GM21576 (cell line): ENCODE measurements around the gene TOX2.

Experiments used
- ATAC-seq: cut with Tn5 transposase; IDR thresholded peaks from one replicate; pipeline ENCODE4 v1.9.1; 2021; ENCODE audit warnings: mild to moderate bottlenecking, moderate library complexity; ENCODE audit not compliant: unreplicated experiment

TOX2 gene

DNA sequence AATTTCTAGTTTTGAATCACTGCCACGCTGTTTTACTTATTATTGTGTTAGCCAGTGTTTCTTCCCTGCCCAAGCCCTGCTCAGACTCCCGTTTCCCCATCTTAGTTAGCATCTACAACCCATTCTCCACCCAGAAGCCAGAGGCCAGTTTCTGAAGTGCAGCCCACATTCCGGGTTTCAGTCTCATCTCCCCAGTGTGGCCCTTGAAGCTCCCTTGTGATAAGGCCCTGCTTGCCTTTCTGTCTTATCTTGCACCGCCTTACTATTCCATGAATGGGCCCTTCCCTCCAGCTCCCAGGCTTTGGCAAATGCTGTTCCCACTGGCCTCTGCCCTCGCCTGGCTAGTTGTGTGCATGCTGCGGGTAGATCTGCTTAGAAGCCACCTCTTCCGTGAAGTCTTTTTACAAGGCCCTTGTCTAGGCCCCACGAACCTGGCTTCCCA, 41.1 kb downstream of the TOX2 start:
- ATAC-seq: no peak

DNA sequence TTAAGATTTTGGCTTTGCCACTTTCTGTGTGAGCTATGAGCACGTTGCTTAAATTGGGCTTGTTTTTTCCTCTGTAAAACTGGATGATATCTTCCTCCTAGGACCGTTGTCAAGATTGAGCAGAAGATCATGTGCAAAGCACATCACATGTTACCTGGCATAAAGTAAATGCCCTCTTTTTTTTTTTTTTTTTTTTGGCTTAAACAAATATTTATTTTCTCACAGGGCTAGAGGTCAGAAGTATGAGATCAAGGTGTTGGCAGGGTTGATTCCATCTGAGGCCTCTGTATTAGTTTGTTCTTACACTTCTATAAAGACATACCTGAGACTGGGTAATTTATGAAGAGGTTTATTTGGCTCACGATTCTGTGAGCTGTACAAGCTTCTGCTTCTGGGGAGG, 42.7 kb downstream of the TOX2 start:
- ATAC-seq: no peak

DNA sequence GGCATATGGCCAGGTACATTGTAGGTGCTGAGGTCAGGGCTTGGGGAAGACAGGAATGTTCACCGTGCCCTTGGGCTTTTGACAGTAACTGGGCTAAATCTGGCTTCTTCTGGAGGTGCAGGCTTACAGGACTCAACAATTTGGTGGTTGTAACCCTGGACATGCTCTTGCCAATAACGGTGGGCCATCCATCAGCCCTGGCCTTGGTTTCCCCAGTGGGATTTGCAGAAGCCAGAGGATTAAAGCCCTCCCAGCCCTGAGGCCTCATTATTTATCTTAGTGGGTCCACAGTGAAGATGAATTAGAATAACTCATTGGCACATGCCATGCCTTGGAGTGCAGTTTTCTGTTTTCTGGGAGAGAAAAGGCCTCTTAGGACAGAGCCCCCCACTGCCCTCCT, 44.0 kb downstream of the TOX2 start:
- ATAC-seq: no peak

DNA sequence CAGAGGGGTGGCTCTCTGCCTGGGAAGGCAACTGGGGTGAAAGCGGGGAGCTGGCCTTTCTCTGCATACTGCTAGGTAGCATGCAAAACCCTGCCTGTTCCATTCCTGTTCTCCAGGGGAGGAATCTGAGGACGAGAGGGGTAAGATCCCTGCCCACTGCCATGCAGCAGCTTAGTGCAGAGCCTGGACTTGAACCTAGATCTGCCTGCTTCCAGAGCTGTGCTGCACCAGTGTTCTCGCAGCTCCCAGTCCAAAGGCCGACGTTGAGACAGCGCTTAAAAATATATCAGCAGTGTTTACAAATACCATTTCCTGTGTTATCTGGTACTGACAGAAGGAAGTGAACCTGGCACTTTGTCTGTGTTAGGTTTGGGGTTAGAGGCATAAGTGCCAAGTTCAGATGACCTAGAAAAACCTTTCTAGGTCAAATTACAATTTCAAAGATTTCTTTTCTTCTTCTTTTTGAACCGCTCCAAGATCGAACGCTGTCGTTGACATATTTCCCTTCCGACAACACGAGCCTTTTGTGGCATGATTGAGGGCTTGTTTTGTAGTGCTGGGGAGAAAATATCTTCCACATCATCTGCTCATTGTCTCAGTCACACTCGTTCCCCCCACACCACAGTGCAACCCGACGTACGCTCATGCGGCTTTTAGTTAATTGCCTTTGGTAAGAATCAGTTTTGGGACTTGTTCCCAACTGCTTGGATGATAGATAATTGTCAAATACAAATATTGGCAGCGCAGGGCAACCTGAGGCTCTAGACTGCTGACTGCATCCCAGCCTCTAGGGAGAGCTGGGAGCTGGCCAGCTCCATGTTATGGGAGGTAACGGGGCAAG, 44.6 kb downstream of the TOX2 start:
- no peak for ATAC-seq

GRCh38 chr20:43959920-43960227, 45.2 kb downstream of the TOX2 start:
- no peak for ATAC-seq

- no peak for ATAC-seq
These were observed 45.6 kb downstream of the TOX2 start for GRCh38 chr20:43960231-43960630.

GRCh38 chr20:43961116-43961515, 46.5 kb downstream of the TOX2 start:
- ATAC-seq: no peak

DNA sequence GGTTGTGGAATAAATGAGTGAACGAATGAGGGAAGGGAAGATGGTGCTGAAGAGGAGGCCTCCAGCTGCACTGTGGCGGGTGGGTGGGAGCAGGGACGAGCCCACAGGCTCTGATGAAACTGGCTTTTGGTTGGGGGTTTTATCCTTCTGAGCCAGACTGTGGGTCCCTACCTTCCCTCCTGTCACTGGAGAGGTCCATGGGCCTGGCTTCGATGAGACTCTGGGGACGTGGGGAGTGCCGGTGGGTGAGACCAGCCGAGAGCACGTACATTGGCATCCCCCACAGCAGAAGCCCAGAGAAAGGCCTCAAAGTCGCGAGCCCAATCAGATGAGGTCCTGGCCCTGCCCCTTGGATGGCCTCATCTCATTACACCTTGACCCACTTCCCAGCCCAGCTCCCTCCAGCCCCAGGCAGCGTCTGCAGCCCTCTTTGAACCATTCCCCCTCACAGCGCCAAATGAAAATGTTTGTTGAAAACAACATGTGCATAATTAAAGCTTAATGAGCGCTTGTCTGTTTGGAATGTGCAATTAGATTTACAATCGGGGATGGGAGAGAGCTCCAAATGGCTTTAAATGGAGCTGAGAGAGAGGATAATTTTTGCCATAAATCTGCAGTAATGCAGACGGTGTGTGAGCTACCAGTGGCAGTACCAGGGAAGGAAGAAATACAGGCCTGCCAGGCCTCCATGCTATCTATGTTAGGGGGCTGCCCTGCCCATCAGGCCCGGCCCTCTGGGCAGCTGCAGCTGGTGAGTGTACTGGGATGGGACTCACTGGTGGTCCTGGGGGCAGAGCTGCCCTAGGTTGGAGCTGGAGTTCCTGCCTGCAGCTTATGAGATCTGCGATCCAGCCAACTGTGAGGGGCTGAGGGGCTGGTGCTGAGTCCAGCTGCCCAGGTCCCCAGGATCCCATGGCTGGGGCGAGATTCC, 47.2 kb downstream of the TOX2 start:
- no peak for ATAC-seq

DNA sequence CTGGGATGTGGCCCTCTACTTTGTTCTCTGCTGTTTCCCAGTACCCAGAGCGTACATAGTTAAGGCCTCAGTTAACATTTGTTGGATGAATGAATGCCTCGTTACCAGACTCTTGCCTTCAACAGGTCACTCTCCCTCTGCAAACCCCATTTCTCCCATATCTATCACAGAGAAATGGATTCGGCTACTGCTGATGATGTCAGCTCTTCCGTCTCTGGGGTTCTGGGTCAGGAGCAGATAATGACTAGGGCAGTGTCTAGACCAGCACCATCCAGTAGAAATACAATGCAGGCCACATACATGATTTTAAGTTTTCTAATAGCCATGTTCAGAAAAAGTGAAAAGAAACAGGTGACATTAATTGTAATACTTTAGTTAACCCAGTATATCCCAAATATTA, 47.9 kb downstream of the TOX2 start:
- ATAC-seq: no peak

GRCh38 chr20:43963233-43963632, 48.6 kb downstream of the TOX2 start:
- no peak for ATAC-seq

GRCh38 chr20:43963872-43964791, 49.5 kb downstream of the TOX2 start:
- peak; percentile 53 for ATAC-seq

- no peak for ATAC-seq
These were observed 53.8 kb downstream of the TOX2 start for GRCh38 chr20:43968341-43969000.

DNA sequence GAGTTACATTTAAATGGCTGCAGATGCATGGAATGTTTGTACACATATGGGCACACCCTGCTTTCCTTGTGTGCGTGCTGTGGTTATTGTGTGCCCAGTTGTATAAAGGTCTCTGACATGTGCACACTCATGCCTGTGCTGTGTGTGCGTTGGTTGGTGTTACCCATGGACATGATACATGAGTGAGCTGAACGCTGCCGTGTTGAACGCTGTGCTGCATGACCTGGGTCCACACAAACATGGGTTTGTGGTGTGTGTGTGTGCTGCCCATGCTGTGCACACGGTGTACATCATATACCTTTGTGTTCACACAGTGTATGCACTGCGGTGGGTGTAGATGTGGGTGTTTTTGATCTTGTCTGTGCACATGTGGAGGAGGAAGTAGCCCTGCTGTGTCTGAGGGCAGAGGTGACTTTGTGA, 54.4 kb downstream of the TOX2 start:
- ATAC-seq: no peak

- ATAC-seq: no peak
These were observed 55.0 kb downstream of the TOX2 start for GRCh38 chr20:43969501-43970182.

DNA sequence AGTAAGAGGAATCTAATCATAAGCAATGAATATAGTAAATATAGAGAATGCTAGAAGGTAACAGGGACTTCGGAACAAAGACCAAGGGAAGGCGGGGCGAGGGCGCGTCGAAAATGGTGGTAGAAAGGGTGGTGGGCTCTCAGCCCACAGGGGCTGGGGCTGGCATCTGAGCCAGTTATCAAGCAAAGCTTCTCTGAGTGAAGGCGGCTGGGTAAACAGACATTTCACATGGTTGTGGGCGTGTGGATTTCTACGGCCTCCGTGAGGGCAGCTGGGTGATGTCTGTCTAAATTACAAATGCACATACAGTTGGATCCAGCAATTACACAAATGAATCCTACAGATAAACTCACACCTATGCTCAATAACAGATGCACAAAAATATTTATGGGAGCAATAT, 56.6 kb downstream of the TOX2 start:
- ATAC-seq: no peak

- ATAC-seq: no peak
These were observed 57.4 kb downstream of the TOX2 start for GRCh38 chr20:43972051-43972450.

DNA sequence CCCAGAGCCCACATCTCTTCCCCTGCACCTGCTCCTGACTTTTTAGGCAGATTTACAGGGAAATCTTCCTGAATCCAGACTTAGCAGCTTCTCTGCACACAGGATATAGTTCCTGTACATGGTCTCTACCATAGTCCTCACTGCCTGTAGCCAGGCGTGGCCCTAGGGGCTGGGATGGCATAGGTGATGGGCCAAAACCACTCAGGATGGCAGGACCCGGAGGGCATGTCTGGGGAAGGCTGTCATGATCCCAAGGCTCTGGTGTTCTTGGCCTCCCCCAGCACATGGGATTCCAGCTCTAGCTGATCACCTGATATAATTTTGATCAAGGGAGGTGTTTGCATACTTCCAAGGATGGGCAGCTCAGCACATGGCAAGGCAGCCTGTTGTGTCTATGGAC, 58.0 kb downstream of the TOX2 start:
- no peak for ATAC-seq

DNA sequence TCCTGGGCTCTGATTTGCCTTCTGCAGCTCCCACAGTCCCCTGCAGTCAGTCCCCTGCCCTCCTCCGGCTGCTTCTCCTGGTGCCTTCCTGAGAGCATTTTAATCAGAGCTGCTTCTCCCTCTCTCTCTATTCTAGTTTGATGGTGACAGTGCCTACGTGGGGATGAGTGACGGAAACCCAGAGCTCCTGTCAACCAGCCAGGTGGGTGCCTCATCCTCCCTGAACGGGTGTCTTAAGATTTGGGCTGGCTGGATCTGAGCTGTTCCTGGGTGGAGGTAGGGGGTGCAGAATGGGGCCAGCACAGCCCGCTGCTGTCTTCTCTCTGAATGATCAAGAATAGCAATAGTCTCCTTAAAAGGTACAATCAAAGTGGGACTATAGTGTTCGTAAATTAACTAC, 58.6 kb downstream of the TOX2 start:
- no peak for ATAC-seq

GRCh38 chr20:43973671-43974450, 59.2 kb downstream of the TOX2 start:
- no peak for ATAC-seq
